Lower lobe of right lung (tissue), 2 donors: ENCODE measurements around the gene BLOC1S5. TPM values are rescaled to one million over a fixed set of nuclear protein-coding genes. Genes with fewer than 3 reads are reported as not detected.
A peak's percentile ranks its signal among the peaks of the same experiment; 100 is the strongest.

ENCODE experiments used
- ATAC-seq, 2 donors: fragments of 200-7000 bp; cut with Tn5 transposase; one replicate each; pipeline ENCODE4 v1.9.1; 2020 to 2022; ENCODE audit warnings: mild to moderate bottlenecking in 2 of 2, moderate library complexity in 2 of 2
- DNase-seq: peaks from one replicate; pipeline ENCODE4 v3.0.0-alpha.2; 2020
- H3K27ac ChIP-seq: fragments of 200-600 bp; one replicate; pipeline ENCODE4 v1.8.0; 2022
- H3K27me3 ChIP-seq: fragments of 200-600 bp; one replicate; pipeline ENCODE4 v1.8.0; 2022; ENCODE audit warnings: low read depth
- H3K36me3 ChIP-seq: fragments of 200-600 bp; one replicate; pipeline ENCODE4 v1.8.0; 2022; ENCODE audit warnings: mild to moderate bottlenecking
- H3K4me1 ChIP-seq: fragments of 200-600 bp; one replicate; pipeline ENCODE4 v1.8.0; 2022
- H3K4me3 ChIP-seq: fragments of 200-600 bp; one replicate; pipeline ENCODE4 v1.8.0; 2022; ENCODE audit warnings: mild to moderate bottlenecking
- H3K9me3 ChIP-seq: fragments of 200-600 bp; one replicate; pipeline ENCODE4 v1.8.0; 2022
- CTCF ChIP-seq: fragments of 200-600 bp; IDR thresholded peaks from one replicate; pipeline ENCODE4 v1.8.0; 2022; ENCODE audit warnings: antibody characterized with exemption, mild to moderate bottlenecking
- intact Hi-C: fragments of 100-400 bp; cut with DNase I; formaldehyde crosslinking; loops from one replicate; pipeline ENCODE4 v1.11.0; 2022
- total RNA-seq: library from RNA; stranded (reverse); fragmentation: NEBNext Ultra II Directional; extraction: Animal tissue kit (Norgen Biotek cat#: 25700); gene quantifications from one replicate; pipeline ENCODE4 v1.2.1, GENCODE V29; 2021
- donor health status: DM: no; HTN: yes; CAD: no; lungs with severe emphysema.

The BLOC1S5 gene
- total RNA-seq, 1 donor from 2014 or later: 11.8 TPM

DNA sequence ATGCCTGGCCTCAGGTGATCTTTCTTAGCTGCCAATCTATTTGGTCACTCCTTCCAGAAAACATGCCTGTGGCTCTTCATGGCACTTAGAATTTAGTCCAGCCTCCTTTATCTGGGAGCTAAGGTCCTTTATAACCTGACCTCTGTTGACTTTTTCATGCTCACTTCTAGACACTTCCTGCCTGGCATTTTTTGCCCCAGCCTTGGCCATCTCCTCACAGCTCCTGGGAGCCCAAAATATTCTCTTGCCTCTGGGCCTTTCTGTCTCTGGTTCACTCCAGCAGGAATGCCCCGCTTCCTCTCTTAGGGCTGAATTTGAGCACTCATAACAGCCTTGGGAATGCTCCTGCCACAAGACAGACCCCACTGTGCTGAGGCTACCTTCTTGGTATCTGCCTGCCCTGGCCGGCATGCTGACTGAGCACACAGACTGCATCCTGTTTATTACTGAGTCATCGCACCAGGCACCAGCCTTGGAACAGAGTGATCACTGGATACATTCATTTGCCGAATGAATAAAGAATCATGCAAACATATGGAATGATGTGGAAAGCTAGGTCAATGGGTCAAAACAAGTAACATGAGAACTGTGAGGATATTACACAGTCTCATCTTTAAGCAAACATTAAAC lies 44.0 kb upstream of the BLOC1S5 start:
- peaks cover 7% of the 10 kb centered on the region for H3K27me3 ChIP-seq
- H3K4me3 ChIP-seq: no peak overlapping the region
- H3K36me3 ChIP-seq: no peaks in the 10 kb centered on the region
- DNase-seq: no peak
- ATAC-seq: no peak
- H3K4me1 ChIP-seq: no peaks in the 10 kb centered on the region
- no peaks in the 10 kb centered on the region for H3K9me3 ChIP-seq
- no peak for TF ChIP-seq CTCF
- intact Hi-C loops: no loop called here
- H3K27ac ChIP-seq: no peak overlapping the region

GRCh38 chr6:8105791-8106190 lies 41.6 kb upstream of the BLOC1S5 start:
- H3K4me1 ChIP-seq: peaks cover 12% of the 10 kb centered on the region
- TF ChIP-seq CTCF: no peak
- intact Hi-C loops: no loop called here
- no peaks in the 10 kb centered on the region for H3K36me3 ChIP-seq
- ATAC-seq (no peak), DNase-seq (no peak)
- H3K27ac ChIP-seq: no peak overlapping the region
- peaks cover 7% of the 10 kb centered on the region for H3K27me3 ChIP-seq
- H3K4me3 ChIP-seq: no peak overlapping the region
- no peaks in the 10 kb centered on the region for H3K9me3 ChIP-seq

DNA sequence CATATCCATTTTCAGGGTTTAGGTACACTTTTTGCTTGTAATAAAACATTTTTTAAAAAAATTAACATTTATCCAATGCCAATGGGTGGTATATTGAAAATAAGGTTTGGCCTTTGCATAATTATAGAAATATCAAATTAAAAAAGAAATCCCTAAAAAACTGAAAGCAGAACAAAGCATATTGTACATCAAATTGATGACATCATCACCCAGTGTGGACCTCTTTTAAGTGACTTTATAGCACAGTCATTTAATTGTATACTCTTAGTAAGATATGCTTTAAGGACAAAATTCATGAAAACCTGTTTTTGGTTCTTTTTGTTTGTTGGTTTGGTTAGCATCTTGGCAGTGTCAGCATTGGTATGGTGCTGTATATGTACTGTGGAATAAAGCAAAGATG lies 39.5 kb upstream of the BLOC1S5 start:
- intact Hi-C loops: no loop called here
- no peak for TF ChIP-seq CTCF
- Histone ChIP-seq H3K9me3 (no peaks in the 10 kb centered on the region), H3K27ac (no peak overlapping the region), H3K4me1 (peaks cover 12% of the 10 kb centered on the region), H3K4me3 (no peak overlapping the region), H3K36me3 (no peaks in the 10 kb centered on the region), H3K27me3 (peaks cover 7% of the 10 kb centered on the region)
- DNase-seq (no peak), ATAC-seq (no peak)

DNA sequence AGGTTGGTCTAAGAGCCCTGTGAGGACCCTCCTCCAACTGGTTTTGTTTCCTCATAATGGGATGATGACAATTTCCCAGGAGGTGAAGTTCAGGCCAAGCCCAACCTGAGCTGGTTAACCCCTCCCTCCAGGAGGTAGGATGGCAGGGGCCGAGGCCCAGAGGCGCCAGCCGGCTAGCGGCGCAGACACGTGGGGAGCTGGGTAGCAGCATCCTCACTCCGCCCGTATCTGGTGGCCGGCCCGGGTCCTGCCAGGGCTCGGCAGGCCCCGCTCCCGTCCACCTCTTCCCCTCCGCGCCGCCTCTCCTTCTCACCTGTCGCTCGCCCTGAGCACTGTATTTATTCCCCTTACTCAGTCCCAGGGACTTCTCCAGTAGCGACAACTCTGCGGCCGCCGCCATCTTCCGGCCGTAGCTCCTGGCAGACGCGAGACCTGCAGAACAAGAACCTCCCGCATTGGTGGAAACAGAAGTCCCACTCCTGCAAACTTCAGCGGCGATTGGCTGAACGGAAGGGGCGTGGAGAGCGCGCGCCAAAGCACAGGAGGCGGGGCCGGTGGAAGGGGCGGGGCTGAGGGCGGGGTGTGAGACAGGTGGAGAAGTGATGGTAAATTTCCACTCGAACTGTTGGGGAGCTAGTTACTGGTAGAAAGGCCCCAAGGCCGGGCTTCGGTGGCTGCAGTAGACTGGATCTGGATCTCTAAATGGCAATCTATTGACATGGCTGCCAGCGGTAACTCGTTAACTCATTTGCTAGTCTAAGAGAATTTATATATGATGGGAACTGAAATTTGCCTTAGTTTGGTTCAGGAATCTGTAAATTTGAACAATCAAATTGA lies 38.2 kb upstream of the BLOC1S5 start, which contains the start of gene EEF1E1:
Gene EEF1E1 (minus strand): TSS at position 427 of the 837 bp plus-strand sequence. CDS start 27 bp downstream, at position 400.
- Histone ChIP-seq H3K27me3 (no peaks in the 10 kb centered on the region), H3K4me1 (peaks cover 12% of the 10 kb centered on the region), H3K4me3 (peak within 1 kb of the TSS; percentile 87), H3K27ac (peak within 1 kb of the TSS; percentile 73), H3K9me3 (no peaks in the 10 kb centered on the region), H3K36me3 (no peaks in the 10 kb centered on the region)
- ATAC-seq (peak; percentile 100), DNase-seq (peak; percentile 97)
- no peak for TF ChIP-seq CTCF
- intact Hi-C loops: no loop called here

DNA sequence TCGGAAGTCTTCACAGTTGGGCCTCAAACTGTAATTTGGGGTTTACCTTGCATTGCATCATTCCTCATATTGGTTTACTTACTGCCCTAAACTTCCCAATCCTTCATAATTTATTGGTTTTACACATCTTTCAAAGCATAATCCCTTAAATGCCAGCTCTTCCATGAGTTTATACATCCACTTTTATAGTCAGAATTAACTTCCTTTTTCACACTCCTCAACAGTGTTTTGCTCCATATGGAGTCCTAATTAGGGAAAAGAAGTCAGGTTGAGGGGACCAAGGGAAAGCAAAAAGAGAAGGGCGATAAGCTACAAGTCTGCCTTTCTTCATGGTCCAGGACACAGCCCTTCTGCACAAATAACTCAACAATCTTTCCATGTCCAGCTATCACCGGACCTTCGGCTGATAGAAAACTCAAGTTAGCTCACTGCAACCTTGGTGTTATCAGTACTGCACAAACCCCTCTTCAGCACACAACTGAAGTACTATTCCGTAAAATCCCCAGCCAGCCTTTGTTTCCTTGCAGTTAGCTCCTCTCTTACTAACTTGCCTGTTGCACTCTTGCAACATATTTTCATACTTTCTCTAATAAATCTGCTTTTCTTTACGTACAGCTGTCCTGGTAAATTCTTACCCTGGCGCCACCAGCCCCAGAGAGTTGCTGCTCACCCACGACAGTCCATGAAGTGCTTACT lies 36.1 kb upstream of the BLOC1S5 start:
- H3K4me3 ChIP-seq: no peak overlapping the region
- peaks cover 12% of the 10 kb centered on the region for H3K4me1 ChIP-seq
- H3K27ac ChIP-seq: no peak overlapping the region
- ATAC-seq (no peak), DNase-seq (no peak)
- intact Hi-C loops: no loop called here
- H3K36me3 ChIP-seq: peaks cover 20% of the 10 kb centered on the region
- no peaks in the 10 kb centered on the region for H3K27me3 ChIP-seq
- TF ChIP-seq CTCF: no peak
- no peaks in the 10 kb centered on the region for H3K9me3 ChIP-seq
